Thoracic aorta (tissue), 2 donors: ENCODE measurements around the gene CAMKV. TPM values are rescaled to one million over a fixed set of nuclear protein-coding genes. Genes with fewer than 3 reads are reported as not detected.
A peak's percentile ranks its signal among the peaks of the same experiment; 100 is the strongest.

Experiments
- ATAC-seq: fragments of 150-250 bp; one replicate; pipeline ENCODE4 v1.8.0; 2017; ENCODE audit warnings: low read depth; ENCODE audit not compliant: insufficient number of reproducible peaks, low FRiP score
- DNase-seq: peaks from one replicate; pipeline ENCODE4 v3.0.0-alpha.2; 2020; ENCODE audit warnings: low spot score
- H3K27ac ChIP-seq, 2 donors: fragments of 200-600 bp; sonication (generic); 1 replicate in 1 of 2; 2 replicates in 1 of 2; pipeline ENCODE4 v1.5.1; 2016; ENCODE audit warnings: mild to moderate bottlenecking in 2 of 2, moderate library complexity in 2 of 2
- H3K27me3 ChIP-seq: fragments of 200-600 bp; sonication (generic); replicated peaks from 2 replicates; pipeline ENCODE4 v1.6.0; 2016; ENCODE audit warnings: mild to moderate bottlenecking; ENCODE audit not compliant: insufficient read depth
- H3K36me3 ChIP-seq: fragments of 200-600 bp; sonication (generic); one replicate; pipeline ENCODE4 v1.5.1; 2016
- H3K4me1 ChIP-seq, 2 donors: fragments of 200-600 bp; sonication (generic); 1 replicate in 1 of 2; 2 replicates in 1 of 2; pipeline versions ENCODE4 v1.5.1 to v1.6.0; 2016; ENCODE audit warnings: low read depth in 2 of 2, mild to moderate bottlenecking in 1 of 2; ENCODE audit not compliant: control insufficient read depth in 1 of 2
- H3K4me3 ChIP-seq: fragments of 200-600 bp; sonication (generic); 2 replicates; pipeline ENCODE4 v1.5.1; 2016; ENCODE audit warnings: mild to moderate bottlenecking
- H3K9me3 ChIP-seq: fragments of 200-600 bp; sonication (generic); 2 replicates; pipeline ENCODE4 v1.5.1; 2016
- total RNA-seq, 2 donors: library from RNA; depleted of rRNA; stranded (reverse); fragments of >200 nt; gene quantifications; one replicate each; pipeline versions ENCODE4 v1.1.0 to v1.2.3, GENCODE V29; 2016
- TF ChIP-seq, protein P1 (sequence below): fragments of 200-600 bp; sonication (generic); IDR thresholded peaks from one replicate; pipeline ENCODE4 v1.5.1; 2019; ENCODE audit warnings: antibody characterized with exemption

Gene CAMKV
- total RNA-seq, 2 donors from 2014 or later = not detected

DNA sequence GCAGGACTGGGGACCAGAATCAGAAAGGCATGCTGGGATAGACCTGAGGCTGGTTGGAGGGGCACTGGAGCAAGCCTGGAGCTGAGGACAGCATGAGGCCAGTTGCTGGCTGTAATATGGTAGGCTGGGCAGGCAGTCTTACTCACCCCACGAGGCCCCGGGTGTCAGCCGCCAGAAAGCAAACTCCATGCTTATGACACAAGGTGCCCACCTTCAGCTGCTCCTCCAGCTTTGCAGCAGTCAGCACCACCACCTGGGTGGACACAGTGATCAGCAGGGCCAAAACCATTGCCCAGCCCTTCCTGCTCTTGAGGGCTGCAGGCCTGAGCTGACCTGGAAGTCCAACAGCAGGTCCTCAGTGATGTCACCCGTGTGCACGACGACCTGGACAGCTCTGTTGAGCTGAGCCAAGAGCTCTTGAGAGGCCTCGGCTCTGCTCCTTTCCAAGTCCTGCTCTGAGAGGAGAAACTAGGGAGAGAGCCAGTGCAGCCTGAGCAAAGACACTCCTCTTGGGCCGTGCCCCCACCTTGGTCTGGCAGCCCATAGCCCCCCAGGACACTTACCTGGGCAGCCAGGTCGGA is 56.7 kb downstream of the CAMKV start:
- peak overlapping the region; percentile 73 for H3K27ac ChIP-seq
- ATAC-seq = no peak
- H3K27me3 ChIP-seq = no peaks in the 10 kb centered on the region
- H3K4me1 ChIP-seq = peaks cover 11 to 30% of the 10 kb centered on the region in 2 donors
- no peaks in the 10 kb centered on the region for H3K9me3 ChIP-seq
- peaks cover 13% of the 10 kb centered on the region for H3K36me3 ChIP-seq
- H3K4me3 ChIP-seq = peak overlapping the region; percentile 75
- DNase-seq = no peak
- TF ChIP-seq, protein P1, sequence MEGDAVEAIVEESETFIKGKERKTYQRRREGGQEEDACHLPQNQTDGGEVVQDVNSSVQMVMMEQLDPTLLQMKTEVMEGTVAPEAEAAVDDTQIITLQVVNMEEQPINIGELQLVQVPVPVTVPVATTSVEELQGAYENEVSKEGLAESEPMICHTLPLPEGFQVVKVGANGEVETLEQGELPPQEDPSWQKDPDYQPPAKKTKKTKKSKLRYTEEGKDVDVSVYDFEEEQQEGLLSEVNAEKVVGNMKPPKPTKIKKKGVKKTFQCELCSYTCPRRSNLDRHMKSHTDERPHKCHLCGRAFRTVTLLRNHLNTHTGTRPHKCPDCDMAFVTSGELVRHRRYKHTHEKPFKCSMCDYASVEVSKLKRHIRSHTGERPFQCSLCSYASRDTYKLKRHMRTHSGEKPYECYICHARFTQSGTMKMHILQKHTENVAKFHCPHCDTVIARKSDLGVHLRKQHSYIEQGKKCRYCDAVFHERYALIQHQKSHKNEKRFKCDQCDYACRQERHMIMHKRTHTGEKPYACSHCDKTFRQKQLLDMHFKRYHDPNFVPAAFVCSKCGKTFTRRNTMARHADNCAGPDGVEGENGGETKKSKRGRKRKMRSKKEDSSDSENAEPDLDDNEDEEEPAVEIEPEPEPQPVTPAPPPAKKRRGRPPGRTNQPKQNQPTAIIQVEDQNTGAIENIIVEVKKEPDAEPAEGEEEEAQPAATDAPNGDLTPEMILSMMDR = no peak

Other genes starting within 250 kb of the CAMKV start
- 100 to 1,000 TPM in 1 of 2 donors, 10 to 100 TPM in 1; 57.6 to 108 TPM for gene APEH, start 195.6 kb downstream of the CAMKV start, total RNA-seq
- gene MST1, start 180.4 kb downstream of the CAMKV start, total RNA-seq = 1 to 10 TPM; 8.3 to 9.2 TPM
- 10 to 100 TPM; 28.3 to 29.4 TPM for gene RNF123, start 180.3 kb downstream of the CAMKV start, total RNA-seq
- 1 to 10 TPM; 3.0 to 5.8 TPM for gene AMIGO3, start 150.2 kb downstream of the CAMKV start, total RNA-seq
- gene GMPPB, start 146.0 kb downstream of the CAMKV start, total RNA-seq = 10 to 100 TPM; 30.5 to 43.1 TPM
- gene IP6K1, start 83.4 kb downstream of the CAMKV start, total RNA-seq = 10 to 100 TPM; 56.6 to 69.0 TPM
- under 1 TPM in 1 of 2 donors, not detected in 1; 0.68 TPM for gene CDHR4, start 70.0 kb downstream of the CAMKV start, total RNA-seq
- 1 to 10 TPM; 6.4 to 9.2 TPM for gene INKA1, start 66.6 kb downstream of the CAMKV start, total RNA-seq
- gene UBA7, start 56.0 kb downstream of the CAMKV start, total RNA-seq = 100 to 1,000 TPM in 1 of 2 donors, 10 to 100 TPM in 1; 74.1 to 119 TPM
- 1 to 10 TPM; 2.3 to 3.2 TPM for gene TRAIP, start 13.3 kb downstream of the CAMKV start, total RNA-seq
- 1 to 10 TPM; 3.7 to 7.7 TPM for gene MST1R, start 34.0 kb upstream of the CAMKV start, total RNA-seq
- gene MON1A, start 59.9 kb upstream of the CAMKV start, total RNA-seq = 10 to 100 TPM; 17.4 to 23.4 TPM
- gene RBM6, start 70.2 kb upstream of the CAMKV start, total RNA-seq = 100 to 1,000 TPM in 1 of 2 donors, 10 to 100 TPM in 1; 99.6 to 181 TPM
- 100 to 1,000 TPM; 217 to 301 TPM for gene RBM5, start 219.0 kb upstream of the CAMKV start, total RNA-seq